C4-2B (cell line): ENCODE results near the gene TSBP1.
"Not testable (repeated sequence)": the region's sequence is repeated elsewhere in the genome, so short reads cannot be mapped to it uniquely, and the experiment has no call there.

Experiments
- H3K27ac ChIP-seq: fragments of 450-650 bp; 2 replicates; pipeline ENCODE4 v1.5.1; 2017
- CTCF ChIP-seq: fragments of 450-650 bp; conservative IDR thresholded peaks from 2 replicates; pipeline ENCODE4 v1.5.1; 2017; ENCODE audit warnings: mild to moderate bottlenecking
- ZFX ChIP-seq: fragments of 450-650 bp; IDR thresholded peaks from 2 replicates; pipeline ENCODE4 v1.6.1; 2017

TSBP1 gene

GRCh38 chr6:32271429-32271828 is 100.3 kb downstream of the TSBP1 start:
- no peak overlapping the region for H3K27ac ChIP-seq
- no peak for TF ChIP-seq CTCF
- no peak for TF ChIP-seq ZFX

GRCh38 chr6:32268459-32268858 is 103.2 kb downstream of the TSBP1 start:
- not testable (repeated sequence) for H3K27ac ChIP-seq

- H3K27ac ChIP-seq: no peak overlapping the region
- TF ChIP-seq ZFX (no peak), CTCF (no peak)
These were observed 104.7 kb downstream of the TSBP1 start for GRCh38 chr6:32267035-32267434.

- not testable (repeated sequence) for H3K27ac ChIP-seq
These were observed 114.4 kb downstream of the TSBP1 start for GRCh38 chr6:32257262-32257661.

GRCh38 chr6:32255199-32256153 is 116.2 kb downstream of the TSBP1 start:
- no peak overlapping the region for H3K27ac ChIP-seq
- TF ChIP-seq ZFX (no peak), CTCF (no peak)

GRCh38 chr6:32254761-32255198 is 116.9 kb downstream of the TSBP1 start:
- no peak for TF ChIP-seq ZFX
- no peak for TF ChIP-seq CTCF
- H3K27ac ChIP-seq: no peak overlapping the region

GRCh38 chr6:32252331-32253009 is 119.2 kb downstream of the TSBP1 start:
- TF ChIP-seq CTCF (no peak), ZFX (no peak)
- no peak overlapping the region for H3K27ac ChIP-seq

- TF ChIP-seq ZFX: no peak
- no peak for TF ChIP-seq CTCF
- no peak overlapping the region for H3K27ac ChIP-seq
These were observed 122.4 kb downstream of the TSBP1 start for GRCh38 chr6:32249262-32249661.
